H1 (cell line): ENCODE measurements around the gene DTX4. TPM values are rescaled to one million over a fixed set of nuclear protein-coding genes. Genes with fewer than 3 reads are reported as not detected.

Source experiments
- ATF3 ChIP-seq: IDR thresholded peaks from 2 replicates; pipeline ENCODE4 v1.6.1; 2011; ENCODE audit warnings: low read depth, mild to moderate bottlenecking, low read length; ENCODE audit not compliant: insufficient read depth
- BACH1 ChIP-seq: IDR thresholded peaks from 2 replicates; pipeline ENCODE4 v1.6.1; 2012; ENCODE audit warnings: low read length, improper control_type of control experiment
- CBX5 ChIP-seq: fragments of 300-800, 300-1000 bp; sonication (generic); IDR thresholded peaks from 2 replicates; pipeline ENCODE4 v1.7.1; 2016; ENCODE audit warnings: antibody characterized with exemption, low read length, low read depth
- CHD2 ChIP-seq: IDR thresholded peaks from 2 replicates; pipeline ENCODE4 v1.6.1; 2012; ENCODE audit warnings: low read length, improper control_type of control experiment
- CTBP2 ChIP-seq: IDR thresholded peaks from 2 replicates; pipeline ENCODE4 v1.7.0; 2011; ENCODE audit warnings: borderline replicate concordance, mild to moderate bottlenecking, moderate library complexity, mixed read lengths, low read length; ENCODE audit not compliant: insufficient read depth, insufficient read length
- EGR1 ChIP-seq: IDR thresholded peaks from 2 replicates; pipeline ENCODE4 v1.6.1; 2011; ENCODE audit warnings: low read depth, low read length, borderline replicate concordance
- EP300 ChIP-seq, 2 experiments: IDR thresholded peaks; 1 replicate in 1 of 2; 2 replicates in 1 of 2; pipeline ENCODE4 v1.6.1; 2011 to 2012; ENCODE audit warnings: low read depth in 2 of 2, low read length in 2 of 2, mild to moderate bottlenecking in 2 of 2, borderline replicate concordance in 1 of 2, inconsistent platforms in 1 of 2, moderate library complexity in 1 of 2
- GTF2F1 ChIP-seq: IDR thresholded peaks from 2 replicates; pipeline ENCODE4 v1.6.1; 2012; ENCODE audit warnings: low read depth, low read length, improper control_type of control experiment, borderline replicate concordance
- JUN ChIP-seq: IDR thresholded peaks from 2 replicates; pipeline ENCODE4 v1.6.1; 2011; ENCODE audit warnings: low read depth, mild to moderate bottlenecking, improper control_type of control experiment, low read length
- KDM4A ChIP-seq: IDR thresholded peaks from one replicate; pipeline ENCODE4 v1.7.1; 2012; ENCODE audit warnings: low read depth, mild to moderate bottlenecking, moderate library complexity, low read length, inconsistent platforms; ENCODE audit not compliant: severe bottlenecking
- MAFK ChIP-seq: IDR thresholded peaks from 2 replicates; pipeline ENCODE4 v1.6.1; 2012; ENCODE audit warnings: low read depth, mild to moderate bottlenecking, improper control_type of control experiment, low read length
- NANOG ChIP-seq: IDR thresholded peaks from 2 replicates; pipeline ENCODE4 v1.6.1; 2011; ENCODE audit warnings: low read length, low read depth, mild to moderate bottlenecking, inconsistent platforms; ENCODE audit not compliant: insufficient read depth, poor library complexity, severe bottlenecking
- POU5F1 ChIP-seq: IDR thresholded peaks from 2 replicates; pipeline ENCODE4 v1.6.1; 2011; ENCODE audit warnings: low read depth, mild to moderate bottlenecking, low read length, moderate library complexity
- RAD21 ChIP-seq, 2 experiments: IDR thresholded peaks in 1 of 2; conservative IDR thresholded peaks in 1 of 2; 2 replicates each; pipeline ENCODE4 v1.6.1; 2011; ENCODE audit warnings: low read depth in 2 of 2, low read length in 2 of 2, improper control_type of control experiment in 1 of 2, inconsistent platforms in 1 of 2, mild to moderate bottlenecking in 1 of 2, moderate library complexity in 1 of 2
- RXRA ChIP-seq: IDR thresholded peaks from 2 replicates; pipeline ENCODE4 v1.6.1; 2011; ENCODE audit warnings: low read depth, mild to moderate bottlenecking, low read length, moderate library complexity; ENCODE audit not compliant: insufficient read depth
- SP1 ChIP-seq: IDR thresholded peaks from 2 replicates; pipeline ENCODE4 v1.6.1; 2011; ENCODE audit warnings: low read depth, low read length
- SRF ChIP-seq: IDR thresholded peaks from 2 replicates; pipeline ENCODE4 v1.6.1; 2011; ENCODE audit warnings: mild to moderate bottlenecking, low read depth, low read length, moderate library complexity
- SUZ12 ChIP-seq: fragments of 200-600 bp; sonication (generic); IDR thresholded peaks from 2 replicates; pipeline ENCODE4 v1.6.1; 2012; ENCODE audit warnings: mild to moderate bottlenecking, inconsistent platforms, low read length, moderate library complexity, mixed read lengths
- TBP ChIP-seq: IDR thresholded peaks from 2 replicates; pipeline ENCODE4 v1.6.1; 2011; ENCODE audit warnings: low read depth, low read length, improper control_type of control experiment
- TEAD4 ChIP-seq: IDR thresholded peaks from 2 replicates; pipeline ENCODE4 v1.6.1; 2012; ENCODE audit warnings: low read depth, low read length, inconsistent platforms, mixed read lengths
- YY1 ChIP-seq: IDR thresholded peaks from 2 replicates; pipeline ENCODE4 v1.6.1; 2011; ENCODE audit warnings: low read depth, mild to moderate bottlenecking, low read length
- polyA plus RNA-seq, 7 experiments: library from polyadenylated mRNA; depleted of rRNA in 3 of 7; stranded (reverse) in 5 of 7; unstranded in 2 of 7; fragments of >200 nt in 5 of 7; fragments of 200-250 nt in 2 of 7; gene quantifications; 1 replicate in 5 of 7; 2 replicates in 1 of 7; 4 replicates in 1 of 7; pipeline versions ENCODE4 v1.2.1 to v1.2.3, GENCODE V29; 2011 to 2013; ENCODE audit warnings: missing spikeins in 2 of 7, mixed read lengths in 2 of 7
- total RNA-seq: library from RNA; stranded (reverse); fragmentation: NEBNext Ultra II Directional; extraction: Animal tissue kit (Norgen Biotek cat#: 25700); gene quantifications from 2 replicates; pipeline ENCODE4 v1.2.1, GENCODE V29; 2021
- TF ChIP-seq, protein P1 (sequence below): IDR thresholded peaks from 2 replicates; pipeline ENCODE4 v1.6.1; 2011; ENCODE audit warnings: low read length, improper control_type of control experiment

The DTX4 gene
- total and polyA plus RNA-seq, 2 of the 8 experiments (the other 6 are each of a cell fraction or from before 2014, with no cell fraction given), result 5.1 to 18.8 TPM

- TF ChIP-seq TEAD4 (0 out of 2 replicates have a peak, but pooled peaks have one; percentile 42), NANOG (no peak), TBP (no peak; the same call in 1 of the 2 replicates), SRF (no peak), EP300 (IDR thresholded peaks at IDR 0.05; ENCODE audit: borderline replicate concordance in 1 of 2, low read depth in 2 of 2, low read length in 2 of 2) (peak in 1 of 2 experiments; percentile 67; a peak in 1 of 3 replicates), RXRA (no peak), JUN (no peak; the same call in 1 of the 2 replicates), EGR1 (peak; percentile 46; the same call in 1 of the 2 replicates), SUZ12 (peak; percentile 22; the same call in 1 of the 2 replicates), CBX5 (no peak), ATF3 (peak; percentile 64), KDM4A (peak; percentile 84), CHD2 (no peak; the same call in 1 of the 2 replicates), CTBP2 (no peak), POU5F1 (no peak), GTF2F1 (no peak), BACH1 (no peak), YY1 (peak; percentile 59), RAD21 (IDR thresholded peaks at IDR 0.05 in 1 of 2, conservative IDR thresholded peaks at IDR 0.05 in 1 of 2; ENCODE audit: low read depth in 2 of 2, low read length in 2 of 2) (peak; percentile 91 to 93), MAFK (no peak), SP1 (no peak)
- TF ChIP-seq, protein P1, sequence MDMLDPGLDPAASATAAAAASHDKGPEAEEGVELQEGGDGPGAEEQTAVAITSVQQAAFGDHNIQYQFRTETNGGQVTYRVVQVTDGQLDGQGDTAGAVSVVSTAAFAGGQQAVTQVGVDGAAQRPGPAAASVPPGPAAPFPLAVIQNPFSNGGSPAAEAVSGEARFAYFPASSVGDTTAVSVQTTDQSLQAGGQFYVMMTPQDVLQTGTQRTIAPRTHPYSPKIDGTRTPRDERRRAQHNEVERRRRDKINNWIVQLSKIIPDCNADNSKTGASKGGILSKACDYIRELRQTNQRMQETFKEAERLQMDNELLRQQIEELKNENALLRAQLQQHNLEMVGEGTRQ, result no peak
Observed at GRCh38 chr11:59171508-59172322, at the start of gene DTX4 (continued).
